Stimulated activated memory B cell treated with anti-CD40 and anti-IgM and Interleukin-4, amounts not matched to agents 10 μg/mL and 1 μg/mL and 100 μg/mL, for 72 hours (primary cell): ENCODE measurements around the gene RRM2.

Experiments used
- ATAC-seq: fragments of 150-1000 bp; cut with Tn5 transposase; 2 replicates; pipeline ENCODE4 v1.10.0; 2021
- H3K27ac Mint-ChIP-seq: one replicate; pipeline ENCODE4 v1.8.0; 2022; ENCODE audit warnings: mild to moderate bottlenecking, mixed read lengths
- H3K27me3 Mint-ChIP-seq: one replicate; pipeline ENCODE4 v1.8.0; 2022; ENCODE audit warnings: mixed read lengths
- H3K36me3 Mint-ChIP-seq: one replicate; pipeline ENCODE4 v1.8.0; 2022; ENCODE audit warnings: mixed read lengths
- H3K4me1 Mint-ChIP-seq: one replicate; pipeline ENCODE4 v1.8.0; 2022; ENCODE audit warnings: mixed read lengths
- H3K4me3 Mint-ChIP-seq: one replicate; pipeline ENCODE4 v1.8.0; 2022; ENCODE audit warnings: mild to moderate bottlenecking, moderate library complexity, mixed read lengths
- H3K9me3 Mint-ChIP-seq: one replicate; pipeline ENCODE4 v1.8.0; 2022; ENCODE audit warnings: mixed read lengths

Gene RRM2

DNA sequence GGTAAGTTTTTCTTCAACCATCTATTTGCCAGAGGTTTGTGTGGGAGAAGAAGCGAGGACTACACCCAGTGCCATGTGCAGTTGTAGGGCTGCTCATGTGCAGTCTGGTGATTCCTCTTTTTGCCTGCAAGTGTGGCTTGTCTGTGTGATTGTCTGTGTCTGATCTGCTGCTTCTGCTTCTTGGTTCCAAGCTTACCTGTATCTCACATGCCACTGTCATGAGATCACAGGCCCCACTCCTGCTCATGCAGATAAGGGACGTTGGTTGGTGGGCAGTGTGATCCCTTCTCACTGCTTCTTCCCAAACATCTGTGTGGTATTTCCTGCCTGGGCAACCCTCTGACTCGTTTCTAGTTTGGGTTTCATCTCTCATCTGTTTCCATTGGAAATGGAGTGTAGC, 27.1 kb downstream of the RRM2 start:
- H3K4me1 Mint-ChIP-seq = no peaks in the 10 kb centered on the region
- H3K9me3 Mint-ChIP-seq = no peaks in the 10 kb centered on the region
- H3K27me3 Mint-ChIP-seq = no peaks in the 10 kb centered on the region
- no peak for ATAC-seq
- no peak overlapping the region for H3K4me3 Mint-ChIP-seq
- H3K36me3 Mint-ChIP-seq = peaks cover 6% of the 10 kb centered on the region
- H3K27ac Mint-ChIP-seq = no peak overlapping the region

DNA sequence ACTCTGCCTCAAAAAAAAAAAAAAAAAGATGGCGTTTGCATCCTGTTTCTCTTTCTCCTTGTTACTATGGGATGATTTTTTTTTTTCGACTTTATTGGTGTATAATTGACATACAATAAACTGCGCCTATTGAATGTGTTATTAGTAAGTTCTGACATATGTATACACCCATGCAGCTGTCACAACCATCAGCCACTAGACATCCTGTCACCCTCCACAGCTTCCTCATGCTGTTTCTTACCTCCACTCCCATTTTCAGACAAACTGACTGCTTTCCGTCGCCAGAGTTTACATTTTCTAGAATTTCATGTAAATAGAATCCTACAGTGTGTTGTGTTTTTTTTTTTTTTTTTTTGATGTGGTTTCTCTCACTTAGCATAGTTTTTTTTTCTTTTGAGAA, 27.9 kb downstream of the RRM2 start:
- Mint-ChIP-seq H3K4me1 (no peaks in the 10 kb centered on the region), H3K4me3 (no peak overlapping the region), H3K27me3 (no peaks in the 10 kb centered on the region), H3K36me3 (peaks cover 6% of the 10 kb centered on the region), H3K27ac (no peak overlapping the region), H3K9me3 (no peaks in the 10 kb centered on the region)
- no peak for ATAC-seq

- no peak overlapping the region for H3K27ac Mint-ChIP-seq
- H3K36me3 Mint-ChIP-seq = peaks cover 6% of the 10 kb centered on the region
- ATAC-seq = no peak
- H3K9me3 Mint-ChIP-seq = no peaks in the 10 kb centered on the region
- no peaks in the 10 kb centered on the region for H3K27me3 Mint-ChIP-seq
- H3K4me3 Mint-ChIP-seq = no peak overlapping the region
- no peaks in the 10 kb centered on the region for H3K4me1 Mint-ChIP-seq
Measured at GRCh38 chr2:10151462-10151861, 28.9 kb downstream of the RRM2 start.

GRCh38 chr2:10157293-10157692, 34.8 kb downstream of the RRM2 start:
- Mint-ChIP-seq H3K27me3 (no peaks in the 10 kb centered on the region), H3K27ac (no peak overlapping the region)
- ATAC-seq = no peak

DNA sequence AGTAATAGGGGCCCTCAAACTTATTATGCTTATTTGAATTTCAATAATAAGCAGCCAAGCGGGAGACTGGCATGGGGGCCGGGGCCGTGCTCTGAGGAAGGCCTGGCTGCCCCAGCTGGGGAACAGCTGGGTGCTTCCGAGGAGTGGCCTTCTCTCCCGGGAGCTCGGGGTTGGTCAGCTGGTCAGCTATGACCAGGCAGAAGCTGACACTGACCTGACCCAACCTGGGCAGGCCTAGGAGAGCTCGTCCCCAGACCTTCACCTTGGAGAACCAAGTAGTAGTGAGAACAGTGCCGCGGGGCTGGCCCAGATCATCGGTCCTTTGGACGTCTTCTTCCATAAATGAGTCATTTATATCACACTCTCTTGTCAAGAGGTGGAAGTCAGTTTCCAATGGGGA, 36.1 kb downstream of the RRM2 start:
- H3K9me3 Mint-ChIP-seq = no peaks in the 10 kb centered on the region
- ATAC-seq = no peak
- H3K27ac Mint-ChIP-seq = no peak overlapping the region
- no peak overlapping the region for H3K4me3 Mint-ChIP-seq
- H3K27me3 Mint-ChIP-seq = no peaks in the 10 kb centered on the region
- no peaks in the 10 kb centered on the region for H3K36me3 Mint-ChIP-seq
- H3K4me1 Mint-ChIP-seq = peaks cover 2% of the 10 kb centered on the region

More at GRCh38 chr2:10157293-10157692, 34.8 kb downstream of the RRM2 start:
- no peaks in the 10 kb centered on the region for H3K9me3 Mint-ChIP-seq
- H3K4me1 Mint-ChIP-seq = no peaks in the 10 kb centered on the region
- no peak overlapping the region for H3K4me3 Mint-ChIP-seq
- H3K36me3 Mint-ChIP-seq = no peaks in the 10 kb centered on the region

DNA sequence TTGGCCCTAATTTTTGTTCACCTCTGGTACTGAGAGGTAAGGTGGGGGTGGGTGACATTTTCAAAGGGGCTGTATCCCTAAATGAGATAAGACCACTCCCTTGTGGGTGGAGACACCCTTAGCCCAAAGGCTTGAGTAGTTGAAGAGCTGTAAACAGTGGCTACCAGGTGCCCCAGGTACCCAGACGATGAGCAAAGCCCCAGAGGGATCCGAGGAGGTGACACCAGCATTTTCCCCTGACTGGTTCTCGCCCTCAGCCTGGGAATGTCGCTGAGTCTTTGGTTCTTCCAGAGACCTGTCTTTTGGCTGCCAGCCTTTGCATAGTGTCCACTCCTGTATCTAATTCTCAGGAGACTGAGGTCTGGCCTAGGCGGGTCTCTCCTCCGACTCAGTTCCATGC, 36.5 kb downstream of the RRM2 start:
- ATAC-seq = no peak
- H3K4me3 Mint-ChIP-seq = no peak overlapping the region
- H3K9me3 Mint-ChIP-seq = no peaks in the 10 kb centered on the region
- H3K36me3 Mint-ChIP-seq = no peaks in the 10 kb centered on the region
- H3K27me3 Mint-ChIP-seq = no peaks in the 10 kb centered on the region
- H3K4me1 Mint-ChIP-seq = peaks cover 6% of the 10 kb centered on the region
- H3K27ac Mint-ChIP-seq = no peak overlapping the region

DNA sequence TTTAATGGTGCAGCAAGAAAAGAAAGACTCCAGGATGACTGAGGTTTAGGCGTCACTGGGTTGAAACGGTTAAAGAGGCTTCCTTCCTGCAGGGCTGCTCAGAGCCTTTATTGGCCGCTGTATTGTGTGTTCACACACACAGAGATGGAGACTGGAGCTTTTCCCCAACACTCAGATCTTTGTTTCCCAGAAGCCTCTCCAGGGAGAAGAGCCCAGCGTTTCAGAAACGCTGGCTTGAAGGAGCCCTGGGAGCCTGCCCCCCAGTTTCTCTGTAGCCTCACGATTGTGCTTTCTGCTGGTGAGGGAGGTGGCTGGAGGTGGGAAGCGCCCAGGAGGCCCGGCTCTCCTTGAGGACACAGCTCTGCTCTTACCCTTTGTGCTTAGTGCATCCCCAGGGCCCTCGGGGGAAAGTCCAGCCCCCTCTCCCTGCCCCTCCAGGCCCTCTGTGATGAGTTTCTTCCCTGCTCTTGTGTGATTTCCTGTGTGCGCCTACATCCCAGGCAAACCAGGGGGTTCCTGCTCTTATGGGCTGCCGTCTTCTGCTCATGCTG, 37.1 kb downstream of the RRM2 start:
- H3K4me3 Mint-ChIP-seq = no peak overlapping the region

GRCh38 chr2:10160203-10160955, 37.8 kb downstream of the RRM2 start:
- Mint-ChIP-seq H3K36me3 (no peaks in the 10 kb centered on the region), H3K4me1 (peaks cover 17% of the 10 kb centered on the region), H3K27ac (no peak overlapping the region), H3K27me3 (no peaks in the 10 kb centered on the region), H3K4me3 (no peak overlapping the region), H3K9me3 (no peaks in the 10 kb centered on the region)
- no peak for ATAC-seq

More for the DNA sequence above, 37.1 kb downstream of the RRM2 start:
- ATAC-seq = no peak
- Mint-ChIP-seq H3K27me3 (no peaks in the 10 kb centered on the region), H3K9me3 (no peaks in the 10 kb centered on the region), H3K36me3 (no peaks in the 10 kb centered on the region), H3K4me1 (peaks cover 12% of the 10 kb centered on the region), H3K27ac (no peak overlapping the region)

DNA sequence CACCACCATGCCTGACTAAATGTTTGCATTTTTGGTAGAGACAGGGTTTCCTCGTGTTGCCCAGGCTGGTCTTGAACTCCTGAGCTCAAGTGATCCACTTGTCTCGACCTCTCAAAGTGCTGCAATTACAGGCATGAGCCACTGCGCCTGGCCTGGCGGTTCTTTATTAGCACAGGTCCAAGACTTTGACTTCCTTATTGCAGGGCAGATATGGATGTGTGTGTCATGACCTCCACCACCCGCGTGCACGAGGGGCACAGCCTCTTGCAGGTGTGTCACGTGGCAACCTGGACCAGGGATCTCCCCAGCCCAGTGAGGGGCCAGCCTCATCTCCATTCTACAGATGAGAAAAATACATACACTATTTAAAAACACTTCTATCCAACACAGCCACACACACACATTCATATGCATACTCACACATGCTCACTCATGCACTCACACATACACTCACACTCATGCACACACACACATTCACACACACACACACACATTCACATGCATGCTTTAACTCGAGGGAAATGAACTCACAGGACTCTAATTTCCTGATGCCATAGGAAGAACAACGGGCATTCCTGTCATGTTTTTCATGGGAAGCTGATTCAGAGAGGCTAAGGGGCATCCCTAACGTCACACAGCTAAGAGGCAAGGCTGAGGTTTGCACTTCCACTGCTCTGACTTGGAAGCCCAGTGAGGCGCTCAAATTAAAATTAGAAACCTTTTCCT, 38.8 kb downstream of the RRM2 start:
- no peak for ATAC-seq
- Mint-ChIP-seq H3K36me3 (no peaks in the 10 kb centered on the region), H3K27ac (no peak overlapping the region), H3K9me3 (no peaks in the 10 kb centered on the region), H3K4me1 (peaks cover 17% of the 10 kb centered on the region), H3K4me3 (no peak overlapping the region), H3K27me3 (no peaks in the 10 kb centered on the region)

GRCh38 chr2:10161961-10162441, 39.5 kb downstream of the RRM2 start:
- no peak for ATAC-seq
- H3K9me3 Mint-ChIP-seq = no peaks in the 10 kb centered on the region
- no peaks in the 10 kb centered on the region for H3K27me3 Mint-ChIP-seq
- no peak overlapping the region for H3K27ac Mint-ChIP-seq
- peaks cover 17% of the 10 kb centered on the region for H3K4me1 Mint-ChIP-seq
- no peaks in the 10 kb centered on the region for H3K36me3 Mint-ChIP-seq
- no peak overlapping the region for H3K4me3 Mint-ChIP-seq

DNA sequence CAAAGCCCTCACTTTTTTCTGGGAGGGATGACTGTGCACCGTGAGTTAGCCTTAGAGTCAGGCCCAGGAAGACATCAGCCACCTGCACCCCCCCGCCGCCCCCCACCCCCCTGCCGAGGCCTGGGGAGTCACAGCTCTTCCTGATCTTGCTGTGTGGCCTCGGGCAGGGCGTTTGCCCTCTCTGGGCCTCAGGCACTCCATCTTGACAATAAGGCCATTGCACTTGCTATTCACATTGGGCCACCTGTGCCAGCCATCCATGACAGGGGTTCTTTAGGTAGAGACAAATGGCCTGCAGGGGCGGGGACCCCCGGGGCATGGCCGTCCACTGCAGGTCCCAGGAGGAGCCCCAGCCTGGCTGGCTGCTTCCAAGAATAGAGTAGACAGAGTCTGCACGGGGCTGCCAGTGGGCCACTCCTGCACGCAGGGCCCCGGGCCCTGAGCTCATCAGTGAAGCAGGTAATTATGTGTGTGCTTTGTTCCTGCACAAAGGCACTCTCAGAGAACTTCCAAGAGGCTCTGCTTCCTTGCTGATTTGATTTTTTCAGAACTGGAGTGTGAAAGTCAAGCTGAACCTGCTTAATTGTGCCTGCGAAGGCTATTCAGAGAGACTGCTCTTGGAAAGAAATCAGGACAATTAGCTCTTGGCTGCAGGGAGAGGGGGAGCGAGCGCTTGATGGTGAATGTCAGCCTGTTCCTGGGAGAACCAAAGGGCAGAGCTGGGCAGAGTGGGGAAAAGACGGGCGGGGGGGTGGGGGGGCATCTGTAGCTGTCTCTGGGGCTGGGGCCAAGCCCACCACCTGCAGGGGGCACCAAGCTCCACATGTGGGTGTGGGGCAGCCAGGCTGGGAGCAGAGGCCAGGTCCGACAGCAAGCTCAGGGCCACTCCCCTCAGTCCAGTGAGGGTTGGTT, 40.3 kb downstream of the RRM2 start:
- H3K27me3 Mint-ChIP-seq = no peaks in the 10 kb centered on the region
- H3K9me3 Mint-ChIP-seq = no peaks in the 10 kb centered on the region
- no peak overlapping the region for H3K27ac Mint-ChIP-seq
- peaks cover 17% of the 10 kb centered on the region for H3K4me1 Mint-ChIP-seq
- no peak for ATAC-seq
- no peak overlapping the region for H3K4me3 Mint-ChIP-seq
- H3K36me3 Mint-ChIP-seq = no peaks in the 10 kb centered on the region

DNA sequence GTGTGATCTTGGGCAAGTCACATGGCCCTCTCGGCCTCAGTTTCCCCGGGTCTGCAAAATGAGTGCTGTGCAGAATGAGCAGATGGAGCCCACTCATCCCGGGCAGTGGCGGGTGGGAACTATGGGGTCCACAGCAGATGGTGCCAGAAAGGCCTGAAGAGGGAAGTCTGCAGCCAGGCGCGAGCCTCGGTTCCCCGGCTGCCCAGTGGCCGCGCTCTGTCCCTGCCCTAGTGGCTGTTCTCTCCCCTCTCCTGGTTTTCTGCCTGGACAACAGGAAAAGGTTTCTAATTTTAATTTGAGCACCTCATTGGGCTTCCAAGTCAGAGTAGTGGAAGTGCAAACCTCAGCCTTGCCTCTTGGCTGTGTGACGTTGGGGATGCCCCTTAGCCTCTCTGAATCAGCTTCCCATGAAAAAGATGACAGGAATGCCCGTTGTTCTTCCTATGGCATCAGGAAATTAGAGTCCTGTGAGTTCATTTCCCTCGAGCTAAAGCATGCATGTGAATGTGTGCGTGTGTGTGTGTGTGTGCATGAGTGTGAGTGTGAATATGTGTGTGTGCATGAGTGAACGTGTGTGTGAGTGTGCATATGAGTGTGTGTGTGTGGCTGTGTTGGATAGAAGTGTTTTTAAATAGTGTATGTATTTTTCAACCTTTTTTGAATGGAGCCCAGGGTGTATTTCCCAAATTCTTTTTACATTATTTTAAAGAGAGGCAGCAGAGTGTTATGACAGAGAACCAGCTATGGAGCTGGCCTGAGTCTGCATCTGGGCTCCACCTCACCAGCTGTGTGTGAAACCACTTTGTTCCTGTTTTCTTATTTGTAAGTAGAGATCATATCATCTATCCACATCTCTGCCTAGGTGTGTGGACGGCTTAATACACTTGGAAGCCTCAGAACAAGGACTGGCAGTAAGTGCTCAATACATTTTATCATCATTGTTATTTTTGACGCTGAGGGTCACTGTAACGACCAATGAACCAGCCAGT, 41.3 kb downstream of the RRM2 start:
- H3K27me3 Mint-ChIP-seq = no peaks in the 10 kb centered on the region
- H3K9me3 Mint-ChIP-seq = no peaks in the 10 kb centered on the region
- peak overlapping the region; percentile 30 for H3K27ac Mint-ChIP-seq
- H3K36me3 Mint-ChIP-seq = no peaks in the 10 kb centered on the region
- H3K4me1 Mint-ChIP-seq = peaks cover 17% of the 10 kb centered on the region
- peak; percentile 78 for ATAC-seq
- no peak overlapping the region for H3K4me3 Mint-ChIP-seq

DNA sequence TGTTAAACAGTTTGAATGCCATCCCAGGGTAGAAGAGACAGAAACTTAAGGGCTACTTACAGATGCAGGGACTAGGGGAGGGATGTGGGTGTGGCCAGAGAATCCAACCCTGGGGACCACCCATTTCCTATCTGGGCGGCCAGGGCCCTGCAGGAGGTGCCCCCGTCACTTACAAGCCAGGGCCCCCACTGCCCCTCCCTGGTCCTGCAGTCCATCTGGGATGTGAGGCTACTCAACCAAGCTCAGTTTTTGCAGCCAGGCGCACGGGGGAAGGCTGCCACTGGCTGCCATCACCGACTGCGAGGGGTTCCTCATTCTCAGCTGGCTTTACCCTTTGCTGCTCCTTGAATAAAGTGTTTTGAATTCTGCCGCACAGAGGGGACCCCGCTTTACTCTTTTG, 42.1 kb downstream of the RRM2 start:
- Mint-ChIP-seq H3K27ac (no peak overlapping the region), H3K4me1 (peaks cover 17% of the 10 kb centered on the region), H3K4me3 (no peak overlapping the region), H3K36me3 (no peaks in the 10 kb centered on the region), H3K27me3 (no peaks in the 10 kb centered on the region), H3K9me3 (no peaks in the 10 kb centered on the region)
- no peak for ATAC-seq

DNA sequence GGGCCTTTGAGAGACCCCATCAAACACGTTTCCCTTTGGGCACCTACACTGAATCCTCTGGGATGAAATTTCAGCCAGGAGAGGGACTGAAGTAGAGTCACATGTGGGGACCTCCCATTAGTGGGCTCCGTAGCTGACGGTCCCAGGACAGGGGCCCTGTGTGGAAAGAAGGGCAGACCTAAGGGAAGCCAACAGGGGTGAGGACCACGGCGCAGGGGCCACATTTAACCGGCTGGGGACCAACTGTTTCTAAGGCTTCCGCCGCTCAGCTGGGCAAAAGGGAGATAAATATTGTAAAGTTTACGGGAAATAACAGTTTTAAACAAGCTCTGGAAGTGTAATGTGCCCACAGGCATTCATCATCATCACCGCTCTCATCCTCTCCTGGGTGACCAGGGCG, 42.7 kb downstream of the RRM2 start:
- Mint-ChIP-seq H3K4me3 (no peak overlapping the region), H3K4me1 (peaks cover 17% of the 10 kb centered on the region), H3K27ac (no peak overlapping the region), H3K9me3 (no peaks in the 10 kb centered on the region), H3K36me3 (no peaks in the 10 kb centered on the region), H3K27me3 (no peaks in the 10 kb centered on the region)
- no peak for ATAC-seq
